Fibroblast of the aortic adventitia (primary cell): Measurements from ENCODE around the gene FMN1. TPM values are rescaled to one million over a fixed set of nuclear protein-coding genes. Genes with fewer than 3 reads are reported as not detected.
A peak's percentile ranks its signal among the peaks of the same experiment; 100 is the strongest.

Experiments
- DNase-seq: peaks from one replicate; pipeline ENCODE4 v3.0.0-alpha.2; 2010; ENCODE audit warnings: low read depth
- H3K4me3 ChIP-seq: 2 replicates; pipeline ENCODE4 v1.5.1; 2011; ENCODE audit warnings: low read depth, mild to moderate bottlenecking, control low read depth, low read length, moderate library complexity
- CTCF ChIP-seq: IDR thresholded peaks from 2 replicates; pipeline ENCODE4 v1.5.1; 2011; ENCODE audit warnings: mild to moderate bottlenecking, low read length, control low read depth, inconsistent platforms; ENCODE audit not compliant: insufficient read depth
- total RNA-seq: library from RNA; depleted of rRNA; stranded (reverse); fragments of >200 nt; gene quantifications from 2 replicates; pipeline ENCODE4 v1.2.3, GENCODE V29; 2012; ENCODE audit warnings: low replicate concordance

Gene FMN1
- total RNA-seq, 1 donor = 1.1 TPM

GRCh38 chr15:32899126-32899596 lies 295.4 kb downstream of the FMN1 start:
- TF ChIP-seq CTCF = no peak
- H3K4me3 ChIP-seq = no peak overlapping the region
- DNase-seq = no peak

GRCh38 chr15:32898414-32898813 lies 296.1 kb downstream of the FMN1 start:
- TF ChIP-seq CTCF = no peak

DNA sequence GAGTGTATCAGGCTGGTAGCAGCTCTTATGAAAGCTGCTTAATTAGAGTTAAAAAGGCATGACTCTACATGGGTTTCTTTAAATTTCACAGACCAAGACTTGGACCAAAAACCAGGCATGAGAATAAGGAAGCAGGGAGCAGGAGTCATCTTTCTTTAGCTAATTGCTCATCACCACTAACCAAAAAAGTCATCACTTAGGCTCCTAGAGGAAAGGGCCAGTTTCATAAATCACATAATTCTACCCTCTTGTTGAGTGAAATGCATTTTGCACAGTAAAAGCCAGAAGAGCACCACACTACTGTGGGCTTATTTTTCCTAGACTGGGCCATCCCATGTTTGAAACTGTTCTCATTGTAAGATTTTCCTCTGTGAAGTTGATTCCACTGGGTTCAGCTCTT lies 301.1 kb downstream of the FMN1 start:
- H3K4me3 ChIP-seq = no peak overlapping the region
- no peak for DNase-seq
- no peak for TF ChIP-seq CTCF

More at GRCh38 chr15:32898414-32898813, 296.1 kb downstream of the FMN1 start:
- H3K4me3 ChIP-seq = no peak overlapping the region
- no peak for DNase-seq

DNA sequence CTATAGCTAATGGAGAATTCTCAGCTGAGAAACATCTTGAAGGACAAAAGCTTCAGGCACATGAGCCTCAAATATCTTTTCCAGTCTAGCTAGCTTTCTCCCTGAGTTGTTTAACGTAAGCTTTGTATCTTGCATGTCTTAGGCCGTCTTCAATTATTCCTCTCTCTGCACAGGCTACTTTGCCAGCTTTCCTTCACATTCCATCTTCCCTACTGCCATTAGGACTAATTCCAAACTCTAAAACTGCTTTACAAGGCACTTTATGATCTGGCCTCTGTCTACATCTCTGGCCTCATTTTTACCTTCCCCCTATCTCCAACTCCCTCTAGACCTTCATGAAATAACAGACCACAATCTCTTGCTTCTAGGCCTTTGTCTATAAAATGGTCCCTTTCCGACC lies 305.3 kb downstream of the FMN1 start:
- no peak for TF ChIP-seq CTCF
- no peak for DNase-seq
- H3K4me3 ChIP-seq = no peak overlapping the region

- TF ChIP-seq CTCF = no peak
- no peak overlapping the region for H3K4me3 ChIP-seq
- peak; percentile 50 for DNase-seq
These were observed 306.2 kb downstream of the FMN1 start for GRCh38 chr15:32888221-32888761.

DNA sequence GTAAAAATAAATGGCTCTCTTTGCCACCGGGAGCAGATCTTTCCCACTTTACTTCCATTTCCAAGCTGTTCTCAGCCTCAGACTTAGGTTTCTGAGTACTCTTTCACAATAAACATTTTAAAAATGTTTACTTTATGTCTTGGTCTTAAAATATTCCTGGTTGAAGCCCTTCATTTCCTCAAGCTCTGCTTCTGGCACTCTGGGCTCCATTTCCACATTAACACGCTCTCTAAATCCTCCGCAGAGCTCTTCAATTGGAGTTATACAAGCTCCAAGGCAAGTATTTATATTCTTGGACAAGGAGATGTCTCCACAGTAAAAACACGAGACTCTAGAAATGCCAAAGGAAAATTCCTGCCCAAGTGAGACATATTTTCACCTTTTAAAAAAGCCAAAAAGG lies 307.4 kb downstream of the FMN1 start:
- TF ChIP-seq CTCF = no peak
- H3K4me3 ChIP-seq = no peak overlapping the region
- no peak for DNase-seq

- no peak overlapping the region for H3K4me3 ChIP-seq
- TF ChIP-seq CTCF = no peak
- no peak for DNase-seq
These were observed 308.1 kb downstream of the FMN1 start for GRCh38 chr15:32886459-32886858.
